ENCODE results near the gene EVI5L.
"Not testable (repeated sequence)": the region's sequence is repeated elsewhere in the genome, so short reads cannot be mapped to it uniquely, and the experiment has no call there.

The EVI5L gene

DNA sequence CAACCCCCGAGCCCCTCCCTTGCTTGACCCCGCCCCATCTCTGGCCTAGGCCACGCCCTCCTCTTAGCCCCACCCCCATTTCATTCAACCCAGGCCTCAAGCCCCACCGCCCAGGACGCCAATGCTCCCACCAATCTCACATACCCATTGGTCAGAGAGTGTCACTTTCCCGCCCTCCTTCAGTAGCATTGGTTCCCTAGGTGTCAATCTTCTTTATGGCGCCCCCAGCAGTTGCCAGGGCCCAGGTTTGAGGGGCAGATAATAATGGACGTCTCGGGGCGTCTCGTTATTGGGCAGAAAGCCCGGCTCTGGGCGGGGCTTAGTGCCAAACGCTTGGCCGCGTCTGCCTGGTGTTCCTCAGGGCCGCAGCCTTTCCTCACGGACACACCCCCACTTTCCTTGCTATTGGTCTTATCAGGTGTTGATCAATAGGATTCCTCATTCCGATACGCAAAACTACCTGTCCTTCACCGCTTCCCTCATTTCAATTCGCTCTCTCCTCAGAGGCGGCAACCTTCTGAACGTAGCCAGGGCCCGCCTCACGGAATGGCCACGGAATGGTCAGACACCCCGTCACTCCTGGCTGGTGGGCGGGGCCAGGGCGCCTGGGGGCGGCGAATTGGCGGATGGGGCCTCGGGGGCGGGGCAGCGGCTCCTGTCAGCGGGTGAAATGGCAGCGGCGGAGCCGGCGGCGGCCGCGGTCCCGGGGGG, at the start of gene EVI5L:
EVI5L (plus strand) TSS at position 658 of the 711 bp plus-strand sequence. CDS start 16,325 bp downstream, outside the sequence.
- peaks cover 0 to 8% of the 10 kb centered on the region in 2 donors for H3K27me3 Mint-ChIP-seq
- DNase-seq = peak; percentile 99
- peak; percentile 88 for ATAC-seq (replicated peaks)
- H3K4me1 Mint-ChIP-seq = peaks cover 22 to 37% of the 10 kb centered on the region in 2 donors
- peak within 1 kb of the TSS; percentile 87 to 88 for H3K4me3 Mint-ChIP-seq
- peak within 1 kb of the TSS; percentile 93 for H3K27ac Mint-ChIP-seq
- no peaks in the 10 kb centered on the region for H3K9me3 Mint-ChIP-seq
- H3K36me3 Mint-ChIP-seq = no peaks in the 10 kb centered on the region

- peaks cover 7 to 21% of the 10 kb centered on the region in 2 donors for H3K4me1 Mint-ChIP-seq
Measured at GRCh38 chr19:7781157-7781556, 48.9 kb upstream of the EVI5L start.

GRCh38 chr19:7783991-7784423, 46.0 kb upstream of the EVI5L start:
- ATAC-seq (replicated peaks) (no peak), DNase-seq (no peak)
- peaks cover 3 to 4% of the 10 kb centered on the region in 2 donors for H3K36me3 Mint-ChIP-seq
- peaks cover 14 to 27% of the 10 kb centered on the region in 2 donors for H3K4me1 Mint-ChIP-seq
- H3K4me3 Mint-ChIP-seq = no peak overlapping the region
- H3K27ac Mint-ChIP-seq = peak overlapping the region; percentile 27
- peaks cover 29 to 37% of the 10 kb centered on the region in 2 donors for H3K27me3 Mint-ChIP-seq
- peaks cover 0 to 5% of the 10 kb centered on the region in 2 donors for H3K9me3 Mint-ChIP-seq

More at GRCh38 chr19:7781157-7781556, 48.9 kb upstream of the EVI5L start:
- Mint-ChIP-seq H3K27ac (no peak overlapping the region), H3K27me3 (peaks cover 13 to 15% of the 10 kb centered on the region in 2 donors), H3K9me3 (peaks cover 0 to 5% of the 10 kb centered on the region in 2 donors), H3K36me3 (peaks cover 0 to 4% of the 10 kb centered on the region in 2 donors), H3K4me3 (no peak overlapping the region)
- ATAC-seq (replicated peaks) (no peak), DNase-seq (no peak)

GRCh38 chr19:7784856-7785255, 45.2 kb upstream of the EVI5L start:
- ATAC-seq (replicated peaks) = no peak
- DNase-seq = no peak
- no peak overlapping the region for H3K27ac Mint-ChIP-seq
- H3K4me3 Mint-ChIP-seq = no peak overlapping the region
- H3K4me1 Mint-ChIP-seq = peaks cover 20 to 32% of the 10 kb centered on the region in 2 donors
- peaks cover 3 to 4% of the 10 kb centered on the region in 2 donors for H3K36me3 Mint-ChIP-seq
- peaks cover 0 to 5% of the 10 kb centered on the region in 2 donors for H3K9me3 Mint-ChIP-seq
- peaks cover 33 to 44% of the 10 kb centered on the region in 2 donors for H3K27me3 Mint-ChIP-seq

GRCh38 chr19:7787141-7787540, 42.9 kb upstream of the EVI5L start:
- ATAC-seq (replicated peaks) = no peak

DNA sequence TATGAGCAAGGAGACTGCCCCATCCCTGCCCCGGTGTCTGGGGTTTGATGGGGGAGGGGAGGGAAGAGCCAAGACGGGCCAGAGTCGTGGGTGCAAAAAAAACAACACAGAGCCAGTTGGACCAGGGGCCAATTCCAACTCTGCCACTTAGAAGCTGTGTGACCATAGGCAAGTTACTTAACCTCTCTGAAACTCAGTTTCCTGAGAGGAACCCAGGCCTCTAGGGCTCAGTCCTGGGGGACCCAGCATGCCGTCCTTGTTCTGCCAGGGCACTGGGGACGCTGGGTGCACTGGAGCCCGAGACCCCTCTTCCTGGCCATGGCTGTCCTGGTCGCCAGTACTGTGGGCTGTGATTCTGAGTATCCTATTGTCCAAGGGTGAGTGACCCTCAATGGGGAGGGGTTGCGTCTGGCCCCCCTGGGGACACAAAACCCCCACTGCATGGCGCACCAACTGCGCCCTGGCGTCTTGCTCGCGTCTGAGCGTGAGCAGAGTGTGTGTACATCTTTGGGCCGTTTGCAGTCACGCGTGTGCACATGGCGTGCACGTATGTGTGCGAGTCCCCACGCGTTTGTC, 42.3 kb upstream of the EVI5L start:
- peak; percentile 13 to 30 for ATAC-seq (replicated peaks)
- Mint-ChIP-seq H3K36me3 (peaks cover 3 to 7% of the 10 kb centered on the region in 2 donors), H3K27ac (peak overlapping the region; percentile 85), H3K4me1 (peaks cover 27 to 50% of the 10 kb centered on the region in 2 donors), H3K27me3 (peaks cover 29 to 44% of the 10 kb centered on the region in 2 donors), H3K4me3 (peak overlapping the region; percentile 65 to 80), H3K9me3 (peaks cover 0 to 6% of the 10 kb centered on the region in 2 donors)
- DNase-seq = no peak

More at GRCh38 chr19:7787141-7787540, 42.9 kb upstream of the EVI5L start:
- DNase-seq = no peak
- Mint-ChIP-seq H3K4me1 (peaks cover 21 to 44% of the 10 kb centered on the region in 2 donors), H3K27ac (peak overlapping the region; percentile 85), H3K4me3 (peak overlapping the region in 1 of 2 donors; percentile 61), H3K9me3 (peaks cover 0 to 5% of the 10 kb centered on the region in 2 donors), H3K36me3 (peaks cover 3 to 4% of the 10 kb centered on the region in 2 donors), H3K27me3 (peaks cover 29 to 44% of the 10 kb centered on the region in 2 donors)

DNA sequence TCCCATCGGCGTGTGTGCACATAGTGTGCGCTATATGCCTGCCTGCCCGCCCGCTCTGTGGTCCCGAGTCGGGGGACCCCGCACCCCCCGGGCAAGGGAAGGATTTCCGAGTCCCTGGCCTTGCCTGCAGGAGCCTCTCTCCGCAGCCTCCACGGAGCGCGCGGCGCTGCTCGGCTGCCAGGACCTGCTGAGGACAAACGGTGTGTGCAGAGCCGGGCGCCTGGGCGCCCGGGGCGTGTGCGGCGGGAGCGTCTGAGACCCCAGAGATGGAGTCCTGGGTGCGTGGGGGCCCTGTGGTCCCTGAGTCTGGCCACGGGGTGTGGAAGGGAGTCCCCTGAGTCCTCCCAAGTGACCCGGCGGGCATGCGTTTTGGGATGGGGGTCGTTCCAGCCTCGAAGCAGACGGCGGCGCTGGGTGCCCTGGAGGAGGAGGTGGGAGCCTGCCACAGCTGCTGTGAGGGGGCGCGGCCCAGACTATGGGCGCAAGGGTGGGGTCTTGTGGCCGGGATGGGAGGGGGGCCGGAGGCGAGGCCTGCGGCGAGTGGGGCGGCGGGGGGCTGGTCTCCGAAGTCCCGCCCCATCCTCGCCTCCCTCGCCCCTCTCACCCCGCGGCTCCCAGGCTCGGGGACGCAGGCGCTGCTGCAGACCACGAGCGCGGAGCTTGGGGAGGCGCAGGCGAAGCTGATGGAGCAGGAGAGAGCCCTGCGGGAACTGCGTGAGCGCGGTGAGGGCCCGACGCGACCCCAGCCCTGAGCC, 41.7 kb upstream of the EVI5L start:
- Mint-ChIP-seq H3K4me3 (peak overlapping the region; percentile 65 to 86), H3K4me1 (peaks cover 28 to 51% of the 10 kb centered on the region in 2 donors), H3K9me3 (peaks cover 0 to 7% of the 10 kb centered on the region in 2 donors), H3K36me3 (peaks cover 3 to 9% of the 10 kb centered on the region in 2 donors), H3K27ac (peak overlapping the region; percentile 56), H3K27me3 (peaks cover 28 to 42% of the 10 kb centered on the region in 2 donors)
- DNase-seq (no peak), ATAC-seq (replicated peaks) (peak; percentile 39 to 43)

DNA sequence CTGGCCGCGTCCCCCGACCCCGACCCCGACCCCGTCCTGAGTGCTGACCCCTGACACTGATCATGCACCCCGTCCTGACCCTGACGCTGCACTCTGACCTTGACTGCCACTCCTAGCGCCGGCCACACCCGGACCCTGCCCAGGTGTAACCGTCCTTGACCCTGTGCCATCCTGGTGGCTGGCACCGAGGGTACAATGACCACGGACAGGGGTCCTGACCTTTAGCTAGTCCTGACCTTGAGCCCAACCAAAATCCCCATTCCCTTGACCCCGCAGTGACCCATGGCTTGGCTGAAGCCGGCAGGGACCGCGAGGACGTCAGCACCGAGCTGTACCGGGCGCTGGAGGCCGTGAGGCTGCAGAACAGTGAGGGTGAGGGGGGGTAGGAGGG, 41.1 kb upstream of the EVI5L start:
- Mint-ChIP-seq H3K27ac (peak overlapping the region; percentile 83), H3K4me1 (peaks cover 28 to 47% of the 10 kb centered on the region in 2 donors), H3K9me3 (peaks cover 3 to 9% of the 10 kb centered on the region in 2 donors), H3K4me3 (peak overlapping the region; percentile 77 to 86), H3K36me3 (peaks cover 4 to 9% of the 10 kb centered on the region in 2 donors), H3K27me3 (peaks cover 23 to 36% of the 10 kb centered on the region in 2 donors)
- peak in 1 of 2 donors; percentile 22 for ATAC-seq (replicated peaks)
- DNase-seq = no peak

DNA sequence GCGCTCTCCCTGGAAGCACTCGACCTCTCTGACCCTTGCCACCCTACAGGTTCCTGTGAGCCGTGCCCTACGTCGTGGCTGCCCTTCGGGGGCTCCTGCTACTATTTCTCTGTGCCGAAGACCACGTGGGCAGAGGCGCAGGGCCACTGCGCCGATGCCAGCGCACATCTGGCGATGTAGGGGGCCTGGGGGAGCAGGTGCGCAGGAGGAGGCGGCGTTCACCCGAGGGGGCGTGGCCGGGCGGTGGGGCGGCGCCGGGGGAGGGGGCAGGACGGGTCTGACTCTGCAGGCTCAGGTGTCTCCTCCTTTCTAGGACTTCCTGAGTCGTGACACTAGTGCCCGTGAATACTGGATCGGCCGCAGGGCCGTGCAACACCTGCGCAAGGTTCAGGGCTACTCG, 40.6 kb upstream of the EVI5L start:
- Mint-ChIP-seq H3K4me3 (peak overlapping the region; percentile 77 to 86), H3K4me1 (peaks cover 28 to 45% of the 10 kb centered on the region in 2 donors), H3K9me3 (peaks cover 3 to 9% of the 10 kb centered on the region in 2 donors), H3K27ac (peak overlapping the region; percentile 83), H3K36me3 (peaks cover 4 to 9% of the 10 kb centered on the region in 2 donors), H3K27me3 (peaks cover 21 to 34% of the 10 kb centered on the region in 2 donors)
- ATAC-seq (replicated peaks) (peak; percentile 61 to 75), DNase-seq (peak; percentile 7)

GRCh38 chr19:7790416-7790815, 39.6 kb upstream of the EVI5L start:
- Mint-ChIP-seq H3K27ac (no peak overlapping the region), H3K4me3 (peak overlapping the region in 1 of 2 donors; percentile 44), H3K4me1 (peaks cover 28 to 45% of the 10 kb centered on the region in 2 donors), H3K36me3 (peaks cover 4 to 8% of the 10 kb centered on the region in 2 donors), H3K9me3 (peaks cover 3 to 4% of the 10 kb centered on the region in 2 donors), H3K27me3 (peaks cover 21 to 31% of the 10 kb centered on the region in 2 donors)
- no peak for ATAC-seq (replicated peaks)
- no peak for DNase-seq

GRCh38 chr19:7792281-7792680, 37.7 kb upstream of the EVI5L start:
- ATAC-seq (replicated peaks) (no peak), DNase-seq (no peak)
- Mint-ChIP-seq H3K4me3 (no peak overlapping the region), H3K36me3 (peaks cover 3 to 5% of the 10 kb centered on the region in 2 donors), H3K27ac (no peak overlapping the region), H3K27me3 (peaks cover 18 to 24% of the 10 kb centered on the region in 2 donors), H3K9me3 (peaks cover 3 to 4% of the 10 kb centered on the region in 2 donors), H3K4me1 (peaks cover 27 to 42% of the 10 kb centered on the region in 2 donors)

DNA sequence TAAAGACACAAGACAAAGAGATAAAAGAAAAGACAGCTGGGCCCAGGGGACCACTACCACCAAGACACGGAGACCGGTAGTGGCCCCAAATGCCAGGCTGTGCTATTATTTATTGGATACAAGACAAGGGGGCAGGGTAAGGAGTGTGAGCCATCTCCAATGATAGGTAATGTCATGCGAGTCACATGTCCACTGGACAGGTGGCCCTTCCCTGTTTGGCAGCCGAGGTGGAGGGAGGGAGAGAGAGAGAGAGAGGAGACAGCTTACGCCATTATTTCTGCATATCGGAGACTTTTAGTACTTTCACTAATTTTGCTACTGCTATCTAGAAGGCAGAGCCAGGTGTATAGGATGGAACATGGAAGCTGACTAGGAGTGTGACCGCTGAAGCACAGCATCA, 37.3 kb upstream of the EVI5L start:
- DNase-seq; H3K36me3 Mint-ChIP-seq; H3K27ac Mint-ChIP-seq; H3K9me3 Mint-ChIP-seq; ATAC-seq (replicated peaks); H3K4me3 Mint-ChIP-seq: not testable (repeated sequence)
- Mint-ChIP-seq H3K27me3 (peaks cover 14 to 20% of the 10 kb centered on the region in 2 donors), H3K4me1 (peaks cover 25 to 37% of the 10 kb centered on the region in 2 donors)

DNA sequence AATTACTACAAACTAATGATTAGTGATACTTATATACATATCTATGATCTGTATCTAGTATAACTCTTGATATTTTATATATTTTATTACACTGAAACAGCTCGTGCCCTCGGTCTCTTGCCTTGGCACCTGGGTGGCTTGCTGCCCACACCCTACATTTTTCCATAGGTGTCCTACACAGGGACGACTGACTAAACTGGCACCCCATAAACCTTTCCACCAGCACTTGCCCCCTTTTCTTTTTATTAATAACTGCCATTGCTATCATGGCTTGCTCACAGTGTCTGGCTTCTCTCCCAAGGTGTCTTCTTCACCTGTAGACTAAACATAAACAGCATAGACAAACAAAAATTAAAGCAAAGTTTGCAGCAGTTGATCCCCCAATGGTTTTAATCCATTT, 36.5 kb upstream of the EVI5L start:
- no peak for ATAC-seq (replicated peaks)
- no peak overlapping the region for H3K4me3 Mint-ChIP-seq
- peaks cover 2 to 5% of the 10 kb centered on the region in 2 donors for H3K36me3 Mint-ChIP-seq
- no peak overlapping the region for H3K27ac Mint-ChIP-seq
- H3K9me3 Mint-ChIP-seq = peaks cover 3 to 4% of the 10 kb centered on the region in 2 donors
- H3K27me3 Mint-ChIP-seq = peaks cover 7 to 12% of the 10 kb centered on the region in 2 donors
- no peak for DNase-seq
- peaks cover 20 to 30% of the 10 kb centered on the region in 2 donors for H3K4me1 Mint-ChIP-seq

Data from stimulated activated naive B cell treated with anti-CD40 and anti-IgM and Interleukin-4, amounts not matched to agents 10 μg/mL and 1 μg/mL and 100 μg/mL, for 72 hours (primary cell).